GM11168 (cell line): ENCODE measurements around the gene RBMS1.
"Not testable (repeated sequence)": the region's sequence is repeated elsewhere in the genome, so short reads cannot be mapped to it uniquely, and the experiment has no call there.

Source experiments
- in situ Hi-C: fragments of 300-500 bp; cut with MboI; formaldehyde crosslinking; loops from one replicate; pipeline ENCODE4 v1.12.0; 2022; ENCODE audit warnings: low sequenced_read_pairs; ENCODE audit not compliant: unreplicated experiment

The RBMS1 gene

DNA sequence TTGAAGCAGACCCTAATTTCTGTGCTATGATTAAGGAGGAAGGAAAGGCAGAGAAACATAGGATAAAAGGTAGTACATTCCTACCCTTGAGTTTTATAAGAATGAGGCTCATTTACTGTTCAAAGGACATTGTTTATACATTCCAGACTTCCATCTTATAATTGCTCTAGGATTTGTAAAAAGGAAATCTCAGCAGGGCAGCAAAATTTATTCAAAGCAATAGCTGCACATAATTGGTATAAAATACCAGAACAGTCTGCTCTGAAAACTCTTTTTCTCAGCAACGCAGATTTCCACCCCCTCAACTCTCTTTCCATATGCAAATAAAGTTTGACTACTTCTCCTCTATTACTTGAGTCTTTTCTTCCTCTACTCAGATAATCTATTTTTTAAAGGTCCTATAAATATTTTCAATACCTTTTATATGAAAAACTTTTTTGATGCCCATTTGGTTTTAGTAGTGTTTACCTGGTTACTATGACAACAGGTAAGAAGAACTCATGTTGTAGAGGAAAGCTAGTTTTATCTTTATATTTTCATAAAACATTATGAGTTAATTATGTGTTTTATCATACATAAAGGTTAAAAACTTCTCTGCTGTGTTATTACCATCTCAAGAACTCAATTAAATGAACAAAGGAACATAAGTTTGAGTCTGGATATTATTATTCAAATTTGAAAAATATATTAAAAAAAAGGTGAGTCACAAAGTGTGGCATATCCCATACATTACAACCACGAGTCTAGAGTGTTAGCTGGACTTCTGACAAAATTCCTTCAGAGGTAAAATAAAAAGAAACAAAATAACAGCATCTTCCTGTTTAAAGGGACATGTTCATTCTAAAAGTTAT, 19.9 kb downstream of the RBMS1 start:
- in situ Hi-C loops: no loop called here

GRCh38 chr2:160472839-160473251, 20.8 kb downstream of the RBMS1 start:
- in situ Hi-C loops: no loop called here

DNA sequence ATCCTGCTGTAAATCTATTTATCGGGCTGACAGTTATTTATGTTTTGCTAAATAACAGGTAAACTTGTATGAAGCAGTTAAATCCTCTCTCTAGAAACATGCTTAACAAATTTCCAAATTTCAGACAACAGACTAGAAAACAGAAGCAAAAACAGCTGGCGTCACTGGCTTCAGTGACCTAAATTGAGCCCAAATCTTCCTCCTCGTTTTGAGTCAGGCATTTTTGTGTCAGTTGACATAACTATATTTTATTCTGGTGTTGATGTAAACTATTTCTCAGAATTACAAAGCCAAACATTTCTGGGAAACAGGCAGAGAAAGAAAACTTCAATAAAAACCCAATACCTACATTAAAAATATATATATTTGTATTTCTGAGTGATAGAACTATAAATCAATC, 21.7 kb downstream of the RBMS1 start:
- in situ Hi-C loops: no loop called here

DNA sequence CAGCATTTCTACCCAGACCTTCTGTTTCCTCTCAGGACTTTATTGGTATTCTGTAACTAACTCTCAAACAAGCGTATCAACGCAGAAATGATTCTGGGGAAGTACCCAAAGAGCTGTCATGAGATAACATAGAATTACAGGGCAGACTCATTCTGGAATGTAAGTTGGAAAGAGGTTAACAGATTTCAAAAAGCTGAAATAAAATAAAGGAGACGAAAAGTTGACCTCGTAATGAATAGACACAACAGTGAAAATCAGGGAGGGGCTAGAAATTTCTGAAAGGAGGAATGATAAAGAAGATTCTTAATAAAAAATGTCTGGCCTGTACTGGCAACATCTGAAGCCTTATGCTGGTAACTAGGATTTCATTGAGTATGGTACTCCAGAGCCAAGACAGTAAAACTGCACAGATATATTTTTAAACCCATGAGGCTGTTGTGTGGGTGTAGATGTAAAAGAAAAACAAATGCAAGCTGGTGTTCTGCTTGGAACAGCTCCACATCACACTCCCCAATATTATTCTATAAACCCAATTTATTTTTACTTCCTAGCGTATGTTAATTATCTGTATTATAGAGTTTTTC, 23.9 kb downstream of the RBMS1 start:
- in situ Hi-C loops: no loop called here

DNA sequence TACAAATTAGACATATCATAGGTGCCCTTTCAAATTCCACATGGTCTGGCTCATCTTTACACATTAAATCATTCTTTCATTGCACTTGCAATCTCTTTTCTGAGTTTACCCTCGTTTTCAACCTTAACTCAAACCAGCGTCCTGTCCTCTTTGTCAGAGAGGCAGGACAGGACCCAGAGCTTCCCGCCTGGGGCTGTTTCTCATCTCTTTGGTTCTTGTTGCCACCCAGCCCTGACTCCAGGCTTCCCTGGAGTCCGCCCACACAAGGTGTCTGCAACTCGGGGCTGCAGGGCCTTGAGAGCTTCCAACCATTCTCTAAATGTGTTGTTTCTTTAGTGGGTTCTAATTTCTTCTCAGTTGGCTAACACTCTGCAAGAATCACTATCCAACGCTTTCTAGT, 24.4 kb downstream of the RBMS1 start:
- in situ Hi-C loops: no loop called here

DNA sequence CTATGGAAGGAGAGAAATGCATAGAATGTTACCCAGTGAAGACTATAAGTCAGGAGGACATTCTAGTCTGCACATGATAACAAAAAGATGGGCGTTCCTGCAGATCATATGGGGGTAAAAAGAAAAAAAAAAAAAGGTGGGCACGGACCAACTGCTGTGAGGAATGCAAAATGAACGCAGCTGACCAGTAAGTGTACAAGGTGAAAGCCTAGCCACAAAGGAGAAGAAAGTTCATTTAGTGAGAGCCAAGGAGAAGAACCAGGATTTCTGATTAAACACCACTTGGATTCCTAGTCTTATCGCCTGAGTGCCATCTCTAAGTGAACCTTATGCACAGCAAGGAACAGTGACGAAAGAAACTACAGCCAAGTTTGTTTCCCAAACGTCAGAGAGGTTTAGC, 26.5 kb downstream of the RBMS1 start:
- in situ Hi-C loops: no loop called here

DNA sequence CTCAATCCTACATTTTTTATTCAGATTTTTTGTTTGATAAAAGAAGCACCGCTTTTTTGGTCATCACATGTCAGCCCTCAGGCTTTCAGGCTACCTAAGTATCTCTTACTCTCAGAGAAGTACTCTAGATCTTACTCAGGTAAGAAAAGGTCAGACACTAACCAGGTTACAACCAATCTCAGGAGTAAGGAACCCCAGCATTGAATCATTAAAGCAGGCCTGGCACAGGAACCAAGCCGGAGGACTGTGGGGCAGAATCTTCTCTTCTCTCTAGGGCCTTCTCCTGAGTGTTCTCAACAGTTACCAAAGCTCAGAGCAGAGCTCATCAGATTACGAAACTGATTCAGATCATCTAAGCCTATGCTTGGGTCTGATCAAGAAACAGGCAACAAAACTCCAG, 28.2 kb downstream of the RBMS1 start:
- in situ Hi-C loops: no loop called here

DNA sequence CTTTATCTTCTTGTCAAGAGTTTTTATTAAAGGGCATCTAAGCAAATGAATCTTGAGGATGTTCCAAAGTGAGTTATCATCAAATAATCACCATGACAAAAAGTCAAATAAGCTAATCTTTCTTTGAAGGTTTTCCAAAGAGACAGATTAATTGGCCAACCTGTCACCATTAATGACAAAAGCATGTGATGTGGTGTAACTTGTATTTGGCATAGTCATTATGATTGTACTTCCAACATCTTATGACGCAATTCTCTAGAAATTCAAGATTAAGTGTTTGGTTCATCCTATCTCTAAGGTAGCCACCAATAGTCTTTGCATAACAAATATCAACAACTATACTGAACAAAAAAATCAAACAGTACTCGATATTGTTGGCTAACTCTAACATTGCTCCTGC, 28.6 kb downstream of the RBMS1 start:
- in situ Hi-C loops: no loop called here

GRCh38 chr2:160464017-160464416, 29.6 kb downstream of the RBMS1 start:
- in situ Hi-C loops: no loop called here

- in situ Hi-C loops: no loop called here
These were observed 30.4 kb downstream of the RBMS1 start for GRCh38 chr2:160463245-160463644.

- in situ Hi-C loops: no loop called here
These were observed 33.3 kb downstream of the RBMS1 start for GRCh38 chr2:160460333-160460731.

DNA sequence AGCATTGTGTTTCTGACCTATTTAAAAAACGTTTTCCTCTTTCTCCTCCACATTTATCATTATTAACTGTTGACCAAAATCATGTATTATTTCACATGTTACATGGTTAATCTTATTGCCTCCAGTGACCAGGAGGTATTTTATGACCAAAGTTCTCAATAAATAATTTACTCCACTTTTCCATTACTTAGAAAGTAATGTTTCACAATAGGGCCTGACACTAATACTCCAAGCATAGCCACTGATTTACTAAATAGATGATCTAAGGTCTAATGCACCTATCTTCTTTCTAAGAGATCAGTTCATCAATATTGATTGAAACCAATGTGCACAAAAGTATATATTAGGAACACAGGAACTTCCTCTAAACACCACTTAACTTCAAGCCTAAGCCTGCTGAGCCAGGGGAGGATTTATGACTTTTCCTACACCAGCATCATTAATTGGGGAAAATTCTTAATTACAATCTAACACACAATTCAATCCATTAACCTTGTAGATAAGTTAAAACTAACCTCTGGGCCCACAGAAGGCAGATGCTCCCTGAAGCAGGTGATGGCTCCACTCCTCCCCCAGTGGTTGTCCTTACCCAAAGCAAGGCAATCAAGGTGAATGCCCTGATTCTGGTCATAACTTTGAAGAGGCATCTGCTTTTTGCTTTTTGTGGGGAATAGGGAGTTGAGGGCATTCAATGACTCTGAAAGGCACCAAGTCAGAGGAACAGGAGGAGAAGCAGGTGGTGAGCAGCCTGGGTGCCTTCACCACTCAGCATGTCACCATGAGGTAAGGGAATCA, 33.9 kb downstream of the RBMS1 start:
- in situ Hi-C loops: no loop called here

DNA sequence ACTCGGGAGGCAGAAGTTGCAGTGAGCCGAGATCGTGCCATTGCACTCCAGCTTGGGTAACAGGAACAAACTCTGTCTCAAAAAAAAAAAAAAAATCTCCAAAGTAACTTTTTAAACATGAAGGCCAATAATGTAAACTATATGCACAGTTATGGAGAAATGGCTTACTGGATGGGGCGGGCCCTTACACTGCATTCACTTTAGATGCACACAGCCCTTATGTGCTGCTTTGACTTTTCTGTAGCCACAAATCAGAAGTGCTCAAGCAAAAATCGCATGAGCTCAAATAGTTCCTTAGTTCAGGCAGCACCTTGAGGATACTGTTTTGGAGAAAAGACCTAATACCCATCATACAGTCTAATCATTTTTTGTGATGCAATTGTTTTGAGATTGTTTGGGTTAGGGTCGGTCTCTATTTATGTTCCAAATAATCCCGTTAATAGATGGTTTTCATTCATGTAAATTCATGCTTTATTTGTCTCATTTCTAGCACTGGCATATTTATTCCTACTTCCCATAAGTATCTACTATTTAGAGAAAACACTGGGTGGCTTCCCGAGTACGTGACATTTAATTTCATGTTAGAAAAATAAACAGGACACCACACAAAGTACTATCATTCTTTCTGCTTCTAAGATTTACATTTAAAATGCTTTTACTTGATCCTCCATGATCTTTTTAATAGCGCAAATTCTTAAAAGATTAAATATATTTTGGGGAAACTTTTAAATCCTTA, 34.7 kb downstream of the RBMS1 start:
- in situ Hi-C loops: no loop called here

GRCh38 chr2:160457588-160457987, 36.0 kb downstream of the RBMS1 start:
- in situ Hi-C loops: no loop called here

- in situ Hi-C loops: no loop called here
These were observed 39.4 kb downstream of the RBMS1 start for GRCh38 chr2:160454070-160454797.

DNA sequence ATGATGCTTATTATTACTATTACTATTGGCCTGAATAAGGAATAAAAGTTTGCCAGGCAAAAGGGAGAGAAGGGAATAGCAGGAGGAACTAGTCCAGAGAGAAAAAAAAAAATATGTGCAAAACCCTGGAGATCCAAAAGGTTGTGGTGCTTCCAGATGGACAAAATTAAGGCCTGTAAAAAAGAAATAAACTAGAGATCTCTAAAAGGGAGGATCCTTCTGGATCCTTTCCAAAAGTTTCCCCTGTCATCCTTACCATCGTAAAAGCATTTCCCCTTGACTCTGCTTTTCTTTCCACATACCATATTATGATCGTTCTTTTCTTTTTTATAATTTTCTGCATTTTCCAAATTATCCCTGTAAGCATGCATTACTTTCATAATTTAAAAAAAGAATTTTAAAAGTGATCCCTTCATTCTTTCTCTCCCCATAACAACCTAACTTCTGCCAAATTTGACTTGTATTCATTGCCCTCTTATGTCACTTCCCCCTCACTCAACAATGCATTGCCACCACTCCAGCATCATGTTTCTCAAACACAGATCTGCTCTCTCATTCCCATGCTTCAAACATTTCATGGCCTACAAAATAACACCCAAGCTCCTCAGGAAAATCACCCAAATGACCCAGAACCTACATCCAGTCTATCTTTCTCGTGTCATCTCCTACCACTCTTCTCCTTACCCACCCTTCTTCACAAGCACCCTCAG, 40.3 kb downstream of the RBMS1 start:
- in situ Hi-C loops: no loop called here

DNA sequence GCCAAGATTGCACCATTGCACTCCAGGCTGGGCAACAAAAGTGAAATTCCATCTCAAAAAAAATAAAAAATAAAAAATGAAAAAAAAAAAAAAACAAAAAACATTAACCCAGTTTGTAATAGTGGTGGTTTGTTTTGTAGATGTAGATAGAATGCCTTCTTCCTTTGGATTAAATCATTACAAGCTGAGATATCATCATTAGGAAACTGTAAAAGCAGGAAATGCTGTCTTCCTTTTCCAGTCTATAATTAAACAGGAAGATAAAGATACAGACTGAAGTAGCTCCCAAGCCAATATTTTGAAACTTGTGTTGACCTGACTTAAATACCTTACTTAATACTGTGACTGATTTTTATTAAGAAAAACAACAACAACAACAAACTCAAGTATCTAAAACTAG, 43.1 kb downstream of the RBMS1 start:
- in situ Hi-C loops: no loop called here

- in situ Hi-C loops: not testable (repeated sequence)
These were observed 44.8 kb downstream of the RBMS1 start for GRCh38 chr2:160448821-160449220.

GRCh38 chr2:160445673-160446072, 47.9 kb downstream of the RBMS1 start:
- in situ Hi-C loops: no loop called here
